Parathyroid adenoma (tissue), 2 donors: ENCODE results near the gene LYSMD2.
A peak's percentile ranks its signal among the peaks of the same experiment; 100 is the strongest.

ENCODE experiments used
- H2AFZ ChIP-seq: fragments of 300-600 bp; sonication (generic); one replicate; pipeline ENCODE4 v1.7.0; 2017; ENCODE audit warnings: antibody characterized with exemption, mild to moderate bottlenecking
- H3K27ac ChIP-seq: fragments of 300-600 bp; sonication (generic); one replicate; pipeline ENCODE4 v1.7.0; 2017
- H3K27me3 ChIP-seq: fragments of 300-600 bp; sonication (generic); one replicate; pipeline ENCODE4 v1.7.0; 2017; ENCODE audit warnings: low read length; ENCODE audit not compliant: control insufficient read depth, insufficient read depth
- H3K36me3 ChIP-seq: fragments of 300-600 bp; sonication (generic); one replicate; pipeline ENCODE4 v1.7.0; 2017; ENCODE audit warnings: low read length; ENCODE audit not compliant: control insufficient read depth, insufficient read depth
- H3K4me1 ChIP-seq: fragments of 300-600 bp; sonication (generic); one replicate; pipeline ENCODE4 v1.7.0; 2017; ENCODE audit warnings: control low read depth
- H3K4me2 ChIP-seq: fragments of 300-600 bp; sonication (generic); one replicate; pipeline ENCODE4 v1.7.0; 2017; ENCODE audit warnings: low read length
- H3K4me3 ChIP-seq: fragments of 300-600 bp; sonication (generic); one replicate; pipeline ENCODE4 v1.7.0; 2017; ENCODE audit warnings: low read depth, low read length
- H3K79me2 ChIP-seq: fragments of 300-600 bp; sonication (generic); one replicate; pipeline ENCODE4 v1.7.0; 2017; ENCODE audit warnings: control low read depth
- H3K9ac ChIP-seq: fragments of 300-600 bp; sonication (generic); one replicate; pipeline ENCODE4 v1.7.0; 2017; ENCODE audit warnings: mild to moderate bottlenecking
- H3K9me3 ChIP-seq: fragments of 300-600 bp; sonication (generic); one replicate; pipeline ENCODE4 v1.7.0; 2017; ENCODE audit warnings: low read length; ENCODE audit not compliant: control insufficient read depth
- CTCF ChIP-seq: fragments of 300-600 bp; sonication (generic); IDR thresholded peaks from one replicate; pipeline ENCODE4 v1.7.0; 2017; ENCODE audit warnings: antibody characterized with exemption, mild to moderate bottlenecking
- donor health status: primary hyperparathyroidism.

LYSMD2 gene

GRCh38 chr15:51738553-51738952, 1.1 kb upstream of the LYSMD2 start:
- Histone ChIP-seq H3K4me2 (no peak overlapping the region), H3K9ac (no peak overlapping the region), H3K27me3 (no peaks in the 10 kb centered on the region), H3K4me3 (peak overlapping the region; percentile 50), H2AFZ (peak overlapping the region; percentile 83), H3K4me1 (no peaks in the 10 kb centered on the region), H3K9me3 (no peaks in the 10 kb centered on the region), H3K27ac (peak overlapping the region; percentile 75), H3K36me3 (no peaks in the 10 kb centered on the region), H3K79me2 (no peaks in the 10 kb centered on the region)
- no peak for TF ChIP-seq CTCF

- Histone ChIP-seq H3K79me2 (no peaks in the 10 kb centered on the region), H3K4me1 (no peaks in the 10 kb centered on the region), H3K9ac (no peak overlapping the region), H3K4me2 (peak overlapping the region; percentile 87), H2AFZ (peak overlapping the region; percentile 69), H3K9me3 (no peaks in the 10 kb centered on the region), H3K27ac (peak overlapping the region; percentile 49), H3K36me3 (no peaks in the 10 kb centered on the region), H3K4me3 (peak overlapping the region; percentile 40), H3K27me3 (no peaks in the 10 kb centered on the region)
- no peak for TF ChIP-seq CTCF
Measured at GRCh38 chr15:51736751-51737521, 519 bp downstream of the LYSMD2 start.

GRCh38 chr15:51736069-51736468, 1.4 kb downstream of the LYSMD2 start:
- Histone ChIP-seq H3K36me3 (no peaks in the 10 kb centered on the region), H3K4me1 (no peaks in the 10 kb centered on the region), H3K27me3 (no peaks in the 10 kb centered on the region), H3K9me3 (no peaks in the 10 kb centered on the region), H3K4me3 (peak overlapping the region; percentile 9), H3K4me2 (peak overlapping the region; percentile 87), H3K79me2 (no peaks in the 10 kb centered on the region), H3K9ac (no peak overlapping the region), H3K27ac (peak overlapping the region; percentile 49), H2AFZ (no peak overlapping the region)
- TF ChIP-seq CTCF, result no peak

- H3K27me3 ChIP-seq, result no peaks in the 10 kb centered on the region
- no peak overlapping the region for H2AFZ ChIP-seq
- no peak overlapping the region for H3K9ac ChIP-seq
- H3K36me3 ChIP-seq, result no peaks in the 10 kb centered on the region
- H3K4me2 ChIP-seq, result no peak overlapping the region
- peak overlapping the region; percentile 9 for H3K27ac ChIP-seq
- no peak for TF ChIP-seq CTCF
- H3K4me1 ChIP-seq, result no peaks in the 10 kb centered on the region
- no peaks in the 10 kb centered on the region for H3K9me3 ChIP-seq
- no peak overlapping the region for H3K4me3 ChIP-seq
- H3K79me2 ChIP-seq, result no peaks in the 10 kb centered on the region
Measured at GRCh38 chr15:51735228-51736010, 2.0 kb downstream of the LYSMD2 start.
